22Rv1 (cell line): ENCODE measurements around the gene IL31RA.

ENCODE experiments used
- H3K27ac ChIP-seq: fragments of 450-650 bp; 2 replicates; pipeline ENCODE4 v1.5.1; 2017
- ZFX ChIP-seq: fragments of 450-650 bp; IDR thresholded peaks from 2 replicates; pipeline ENCODE4 v1.6.1; 2017; ENCODE audit warnings: antibody characterized with exemption, borderline replicate concordance
- TF ChIP-seq, protein P1 (sequence below): fragments of 450-650 bp; IDR thresholded peaks from 2 replicates; pipeline ENCODE4 v1.5.1; 2017; ENCODE audit warnings: mild to moderate bottlenecking

IL31RA gene

DNA sequence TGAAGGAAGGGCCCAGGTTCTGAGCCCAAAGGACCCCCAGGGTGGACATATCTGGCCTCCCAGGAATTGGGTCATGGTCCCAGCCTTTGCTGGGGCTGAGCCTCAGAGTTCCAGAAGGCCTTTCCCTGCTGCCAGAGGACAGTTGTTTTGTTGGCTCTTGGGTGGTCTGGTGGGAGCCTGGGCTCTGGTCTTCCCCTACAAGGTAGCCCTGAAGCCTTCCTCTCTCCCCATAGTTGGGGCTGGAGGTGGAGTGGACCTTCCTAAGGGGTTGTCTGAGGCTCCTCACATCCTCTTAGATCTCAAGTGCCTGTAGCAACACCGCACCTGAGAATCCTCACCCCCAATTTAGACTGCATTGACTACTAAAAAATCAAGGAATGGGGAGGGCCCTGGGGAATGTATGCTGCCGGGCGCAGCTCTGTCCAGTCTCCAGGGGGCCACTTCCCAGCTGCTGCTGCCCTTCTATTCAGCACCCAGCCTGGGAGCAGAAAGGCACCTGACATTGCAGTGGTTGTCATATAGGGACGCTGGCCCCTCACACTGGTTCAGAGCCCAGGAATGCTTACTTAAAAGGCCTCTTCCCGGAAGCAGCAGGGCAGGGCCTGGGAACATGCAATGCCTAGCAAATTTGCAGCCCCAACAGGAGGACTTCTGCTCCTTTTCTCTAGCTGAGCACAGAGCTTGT lies 66.4 kb downstream of the IL31RA start:
- no peak overlapping the region for H3K27ac ChIP-seq
- TF ChIP-seq, protein P1, sequence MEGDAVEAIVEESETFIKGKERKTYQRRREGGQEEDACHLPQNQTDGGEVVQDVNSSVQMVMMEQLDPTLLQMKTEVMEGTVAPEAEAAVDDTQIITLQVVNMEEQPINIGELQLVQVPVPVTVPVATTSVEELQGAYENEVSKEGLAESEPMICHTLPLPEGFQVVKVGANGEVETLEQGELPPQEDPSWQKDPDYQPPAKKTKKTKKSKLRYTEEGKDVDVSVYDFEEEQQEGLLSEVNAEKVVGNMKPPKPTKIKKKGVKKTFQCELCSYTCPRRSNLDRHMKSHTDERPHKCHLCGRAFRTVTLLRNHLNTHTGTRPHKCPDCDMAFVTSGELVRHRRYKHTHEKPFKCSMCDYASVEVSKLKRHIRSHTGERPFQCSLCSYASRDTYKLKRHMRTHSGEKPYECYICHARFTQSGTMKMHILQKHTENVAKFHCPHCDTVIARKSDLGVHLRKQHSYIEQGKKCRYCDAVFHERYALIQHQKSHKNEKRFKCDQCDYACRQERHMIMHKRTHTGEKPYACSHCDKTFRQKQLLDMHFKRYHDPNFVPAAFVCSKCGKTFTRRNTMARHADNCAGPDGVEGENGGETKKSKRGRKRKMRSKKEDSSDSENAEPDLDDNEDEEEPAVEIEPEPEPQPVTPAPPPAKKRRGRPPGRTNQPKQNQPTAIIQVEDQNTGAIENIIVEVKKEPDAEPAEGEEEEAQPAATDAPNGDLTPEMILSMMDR: no peak
- TF ChIP-seq ZFX: no peak

DNA sequence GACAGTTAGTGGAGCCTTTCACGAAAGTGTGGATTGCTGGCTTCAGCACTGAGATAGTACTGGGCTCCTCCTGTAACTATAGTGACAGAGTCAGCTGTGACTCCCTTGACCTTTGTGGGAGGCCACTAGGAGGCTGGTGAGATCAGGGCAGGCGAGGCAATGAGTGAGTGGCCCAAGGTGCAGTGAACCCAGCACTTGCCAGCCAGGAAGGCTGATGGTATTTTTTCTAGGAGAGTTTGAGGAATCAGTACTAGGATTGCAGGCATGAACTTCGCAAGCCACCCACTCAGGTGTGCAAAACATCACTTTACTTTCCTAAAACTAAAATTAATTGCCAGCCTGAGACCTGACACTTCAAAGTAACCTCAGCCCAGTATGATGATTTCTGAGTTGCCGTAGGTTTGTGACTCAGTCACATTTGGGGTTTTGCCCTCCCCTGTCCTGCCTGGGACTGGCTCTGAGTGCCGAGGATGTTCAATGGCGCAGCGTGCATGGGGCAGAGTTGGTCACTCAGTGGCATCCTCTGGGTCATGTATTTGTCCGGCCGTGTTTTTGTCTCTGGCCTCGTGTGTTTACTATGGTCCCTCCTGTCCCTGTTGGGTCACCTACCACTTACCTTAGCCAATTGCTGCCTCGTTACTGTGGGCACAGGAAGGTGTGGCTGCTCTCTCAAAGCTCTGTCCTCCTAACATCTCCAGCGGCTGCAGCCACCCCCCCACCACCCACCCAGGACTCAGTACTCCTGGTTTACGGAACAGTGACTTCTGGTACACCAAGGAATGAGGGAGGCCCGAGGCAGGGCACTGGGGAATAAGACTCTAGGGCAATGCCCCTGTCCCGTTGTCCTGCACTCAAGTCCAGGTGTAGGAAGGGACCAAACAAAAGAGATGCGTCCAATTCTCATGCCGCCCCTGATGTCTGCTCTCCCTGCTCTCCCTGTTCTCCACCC lies 67.2 kb downstream of the IL31RA start:
- TF ChIP-seq, protein P1: no peak
- no peak for TF ChIP-seq ZFX
- H3K27ac ChIP-seq: no peak overlapping the region

DNA sequence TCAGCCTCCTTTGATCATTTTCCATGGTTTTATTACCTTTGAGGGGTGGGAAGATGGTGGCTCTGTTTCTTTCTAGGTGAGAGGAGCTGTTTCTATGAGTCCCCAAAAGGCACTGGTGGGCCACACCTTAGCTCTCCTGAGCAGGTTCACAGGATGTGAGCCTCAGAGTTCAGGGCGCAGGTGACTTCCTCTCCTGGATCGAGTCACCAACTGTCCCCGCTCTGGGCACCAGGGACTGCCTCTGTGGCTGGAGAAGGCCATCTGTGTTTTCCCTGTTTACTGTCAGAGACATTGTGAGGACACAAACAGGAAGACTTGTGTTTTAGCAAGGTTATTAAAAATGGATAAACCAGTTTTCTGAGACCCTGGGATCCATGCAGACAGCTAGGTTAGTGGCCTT lies 68.5 kb downstream of the IL31RA start:
- H3K27ac ChIP-seq: no peak overlapping the region
- TF ChIP-seq, protein P1: no peak
- TF ChIP-seq ZFX: no peak

DNA sequence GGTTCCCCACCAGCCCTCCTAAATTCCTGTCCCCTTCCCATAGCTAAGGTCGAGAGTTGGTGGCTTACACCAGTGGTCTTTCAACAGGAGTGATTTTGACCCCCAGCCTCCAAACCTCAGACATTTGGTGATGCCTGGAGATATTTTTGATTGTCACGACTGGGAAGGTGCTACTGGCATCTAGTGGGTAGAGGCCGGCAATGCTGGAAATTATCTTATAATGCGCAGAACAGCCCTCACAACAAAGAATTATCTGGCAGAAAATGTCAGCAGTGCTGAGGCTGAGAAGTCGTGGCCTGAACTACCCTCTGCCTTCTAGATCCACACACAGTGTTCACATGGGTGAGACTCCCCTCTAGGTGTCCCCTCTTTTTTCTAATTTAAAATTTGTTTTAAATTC lies 69.6 kb downstream of the IL31RA start:
- H3K27ac ChIP-seq: no peak overlapping the region
- TF ChIP-seq ZFX: no peak
- TF ChIP-seq, protein P1: 0 out of 2 replicates have a peak, but pooled peaks have one; percentile 22

DNA sequence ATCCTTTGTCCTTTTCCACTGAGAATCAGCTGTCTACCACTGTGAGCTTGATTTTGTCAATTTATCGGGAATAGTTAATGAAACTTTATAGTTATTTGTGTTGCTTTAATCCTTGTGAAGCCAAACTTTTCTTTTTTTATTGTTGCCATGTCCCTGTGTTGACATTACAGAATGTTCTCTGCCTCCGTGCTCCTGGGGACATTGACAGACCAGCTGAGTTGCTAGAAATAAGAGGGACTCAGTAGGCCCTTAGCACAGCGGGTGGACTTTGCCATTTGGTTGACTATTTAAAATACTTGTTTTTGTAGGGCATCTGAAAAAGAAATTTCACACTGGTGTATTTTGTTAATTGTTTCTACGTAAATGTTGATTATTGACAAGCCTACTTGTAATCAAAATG lies 70.5 kb downstream of the IL31RA start:
- TF ChIP-seq, protein P1: no peak
- no peak for TF ChIP-seq ZFX
- H3K27ac ChIP-seq: no peak overlapping the region

DNA sequence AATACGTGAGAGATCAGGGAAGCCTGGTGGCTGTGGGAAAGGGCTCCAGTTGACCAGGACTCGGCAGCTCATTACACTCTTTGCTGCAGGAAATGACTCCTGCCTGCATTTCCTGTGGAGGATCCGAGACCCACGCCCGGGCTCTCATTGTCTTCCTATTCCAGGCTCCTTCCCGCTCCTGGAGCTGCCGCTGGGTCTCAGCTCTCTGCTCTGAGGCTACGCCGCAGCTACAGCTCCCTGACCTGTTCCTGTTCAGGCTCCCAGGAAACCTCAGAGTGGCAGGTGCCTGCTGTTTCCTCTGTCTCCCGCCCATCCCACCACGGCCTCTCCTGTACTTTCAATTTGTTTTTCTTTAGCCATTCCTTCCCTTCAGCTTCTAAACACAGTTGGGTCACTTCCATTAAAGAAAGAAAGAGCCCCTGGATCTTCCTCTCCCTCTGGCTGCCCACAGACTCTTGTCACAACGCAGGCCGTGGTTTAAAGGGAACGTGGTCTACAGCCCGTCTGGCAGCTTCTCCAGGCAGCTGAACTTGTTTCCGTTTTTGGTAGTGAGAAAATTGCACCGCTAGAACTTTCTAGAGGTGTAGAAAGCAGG lies 72.1 kb downstream of the IL31RA start:
- TF ChIP-seq ZFX: no peak
- TF ChIP-seq, protein P1: no peak
- H3K27ac ChIP-seq: no peak overlapping the region
